Kidney (tissue), 14 donors: Measurements from ENCODE around the gene TXNDC11. TPM values are rescaled to one million over a fixed set of nuclear protein-coding genes. Genes with fewer than 3 reads are reported as not detected.

Source experiments
- DNase-seq, 5 donors: peaks; one replicate each; pipeline ENCODE4 v3.0.0-alpha.2; 2013 to 2020
- FAIRE-seq: peaks from 2 replicates; lab custom pipeline; 2012; peaks lifted over from hg19 to GRCh38; lab: Jason Lieb, UNC
- H3K27ac ChIP-seq, 2 donors: one replicate each; pipeline ENCODE4 v1.7.0; 2013; ENCODE audit warnings: low read depth in 2 of 2, low read length in 2 of 2, inconsistent platforms in 1 of 2
- H3K27me3 ChIP-seq: one replicate; pipeline ENCODE4 v1.7.1; 2013; ENCODE audit warnings: low read length, inconsistent platforms; ENCODE audit not compliant: control insufficient read depth, insufficient read depth
- H3K36me3 ChIP-seq, 3 donors: one replicate each; pipeline versions ENCODE4 v1.7.0 to v1.7.1; 2013; ENCODE audit warnings: low read length in 3 of 3, control low read depth in 1 of 3, inconsistent platforms in 1 of 3; ENCODE audit not compliant: insufficient read depth in 3 of 3, control insufficient read depth in 2 of 3
- H3K4me1 ChIP-seq, 3 donors: one replicate each; pipeline versions ENCODE4 v1.7.0 to v1.7.1; 2013; ENCODE audit warnings: low read length in 3 of 3, inconsistent platforms in 1 of 3, low read depth in 1 of 3; ENCODE audit not compliant: control insufficient read depth in 2 of 3, insufficient read depth in 2 of 3
- H3K4me3 ChIP-seq, 3 donors: one replicate each; pipeline versions ENCODE4 v1.7.0 to v1.8.1; 2013; ENCODE audit warnings: low read length in 3 of 3, control low read depth in 1 of 3, inconsistent platforms in 1 of 3
- H3K9ac ChIP-seq, 3 donors: one replicate each; pipeline versions ENCODE4 v1.7.0 to v1.7.1; 2013; ENCODE audit warnings: low read length in 3 of 3, control low read depth in 1 of 3, inconsistent platforms in 1 of 3
- H3K9me3 ChIP-seq, 3 donors: one replicate each; pipeline versions ENCODE4 v1.7.0 to v1.7.1; 2013; ENCODE audit warnings: low read length in 3 of 3, control low read depth in 1 of 3, inconsistent platforms in 1 of 3; ENCODE audit not compliant: control insufficient read depth in 2 of 3, insufficient read depth in 1 of 3
- intact Hi-C: fragments of 100-400 bp; cut with DNase I; formaldehyde crosslinking; loops from one replicate; pipeline ENCODE4 v1.11.1; 2022
- polyA plus RNA-seq: library from polyadenylated mRNA; stranded (reverse); fragments of 350-450 nt; fragmentation: Illumina TruSeq; extraction: RNeasy Lipid Tissue Mini Kit (QIAGEN cat#74804); gene quantifications from one replicate; pipeline ENCODE4 v1.2.3, GENCODE V29; 2014; ENCODE audit warnings: low read depth, low replicate concordance; ENCODE audit not compliant: insufficient read depth
- total RNA-seq: library from RNA; stranded (reverse); fragmentation: NEBNext Ultra II Directional; extraction: Animal tissue kit (Norgen Biotek cat#: 25700); gene quantifications from one replicate; pipeline ENCODE4 v1.2.1, GENCODE V29; 2021
- TF ChIP-seq, protein P1 (sequence below): IDR thresholded peaks from 3 replicates; pipeline ENCODE4 v1.5.1; 2012; ENCODE audit warnings: mild to moderate bottlenecking, moderate library complexity, borderline replicate concordance; ENCODE audit not compliant: insufficient read depth; ENCODE audit errors: extremely low read depth
- donor health status: control.
- donor health status: control.
- donor health status: control.
- donor health status: control.
- donor health status: control.
- donor health status: DM: yes; HTN: yes; CAD: no.
- donor health status: Normal renal cell carcinoma (clear cell type).

Gene TXNDC11
- total and polyA plus RNA-seq, 2 donors from 2014 or later = 60.8 to 70.9 TPM

DNA sequence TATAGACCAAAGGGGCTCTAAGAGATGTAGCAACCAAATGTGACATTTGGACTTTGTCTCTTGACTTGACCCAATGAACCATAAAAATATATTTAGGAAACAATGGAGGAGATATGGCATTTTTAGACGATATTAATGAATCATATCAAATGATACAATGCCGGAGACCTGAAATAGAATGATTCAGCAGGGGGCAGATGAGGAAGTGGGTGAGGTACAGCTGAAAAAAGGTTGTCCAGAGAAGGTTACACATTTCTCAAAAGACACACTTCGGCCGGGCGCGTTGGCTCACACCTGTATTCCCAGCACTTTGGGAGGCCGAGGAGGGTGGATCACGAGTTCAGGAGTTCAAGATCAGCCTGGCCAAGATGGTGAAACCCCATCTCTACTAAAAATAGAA is 90.9 kb downstream of the TXNDC11 start:
- Histone ChIP-seq H3K4me1 (no peaks in the 10 kb centered on the region), H3K9me3 (no peaks in the 10 kb centered on the region), H3K9ac (no peak overlapping the region), H3K4me3 (no peak overlapping the region), H3K36me3 (no peaks in the 10 kb centered on the region), H3K27ac (no peak overlapping the region), H3K27me3 (no peaks in the 10 kb centered on the region)
- TF ChIP-seq, protein P1, sequence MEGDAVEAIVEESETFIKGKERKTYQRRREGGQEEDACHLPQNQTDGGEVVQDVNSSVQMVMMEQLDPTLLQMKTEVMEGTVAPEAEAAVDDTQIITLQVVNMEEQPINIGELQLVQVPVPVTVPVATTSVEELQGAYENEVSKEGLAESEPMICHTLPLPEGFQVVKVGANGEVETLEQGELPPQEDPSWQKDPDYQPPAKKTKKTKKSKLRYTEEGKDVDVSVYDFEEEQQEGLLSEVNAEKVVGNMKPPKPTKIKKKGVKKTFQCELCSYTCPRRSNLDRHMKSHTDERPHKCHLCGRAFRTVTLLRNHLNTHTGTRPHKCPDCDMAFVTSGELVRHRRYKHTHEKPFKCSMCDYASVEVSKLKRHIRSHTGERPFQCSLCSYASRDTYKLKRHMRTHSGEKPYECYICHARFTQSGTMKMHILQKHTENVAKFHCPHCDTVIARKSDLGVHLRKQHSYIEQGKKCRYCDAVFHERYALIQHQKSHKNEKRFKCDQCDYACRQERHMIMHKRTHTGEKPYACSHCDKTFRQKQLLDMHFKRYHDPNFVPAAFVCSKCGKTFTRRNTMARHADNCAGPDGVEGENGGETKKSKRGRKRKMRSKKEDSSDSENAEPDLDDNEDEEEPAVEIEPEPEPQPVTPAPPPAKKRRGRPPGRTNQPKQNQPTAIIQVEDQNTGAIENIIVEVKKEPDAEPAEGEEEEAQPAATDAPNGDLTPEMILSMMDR = no peak
- FAIRE-seq (no peak), DNase-seq (no peak)
- intact Hi-C loops = no loop called here

DNA sequence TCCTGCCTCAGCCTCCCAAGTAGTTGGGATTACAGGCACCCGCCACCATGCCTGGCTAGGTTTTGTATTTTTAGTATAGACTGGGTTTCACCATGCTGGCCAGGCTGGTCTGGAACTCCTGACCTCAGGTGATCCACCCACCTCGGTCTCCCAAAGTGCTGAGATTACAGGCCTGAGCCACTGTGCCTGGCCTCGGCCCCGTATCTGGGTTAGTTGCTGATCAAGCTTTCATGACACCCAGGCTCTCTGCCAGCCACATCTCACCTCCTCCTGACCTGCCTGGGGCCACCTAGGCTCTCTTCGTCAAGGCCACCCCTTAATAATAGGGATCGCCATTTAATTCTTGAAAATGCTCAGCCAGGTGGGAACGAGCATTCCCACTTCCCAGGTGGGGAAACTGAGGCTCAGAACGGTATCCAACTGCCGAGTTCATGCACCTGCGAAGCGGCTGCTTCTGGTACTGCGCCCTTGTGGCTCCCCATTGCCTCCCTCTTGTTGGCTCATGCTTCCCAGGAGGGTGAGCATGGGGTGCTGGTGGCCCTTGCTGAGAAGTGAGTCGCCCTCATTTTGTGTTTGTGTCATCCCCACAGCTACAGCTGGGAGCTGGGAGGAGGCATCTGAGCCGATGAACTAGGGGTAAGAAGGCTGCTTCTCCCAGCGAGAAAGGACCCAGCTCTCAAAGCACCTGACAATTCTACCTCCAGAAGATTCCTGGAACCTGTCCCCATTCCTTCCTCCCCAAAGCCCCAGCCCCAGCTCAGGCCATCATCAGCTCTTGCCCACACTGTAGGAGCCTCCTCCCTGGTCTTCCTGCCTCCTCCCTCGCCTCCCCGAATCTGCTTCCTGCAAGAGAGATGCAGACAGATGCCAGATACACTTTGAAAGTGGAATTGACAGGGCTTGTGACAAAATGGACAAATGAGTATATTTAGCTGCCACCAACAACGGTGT is 91.7 kb downstream of the TXNDC11 start:
- TF ChIP-seq, protein P1 = no peak
- no peaks in the 10 kb centered on the region for H3K9me3 ChIP-seq
- no peak overlapping the region for H3K4me3 ChIP-seq
- no peaks in the 10 kb centered on the region for H3K36me3 ChIP-seq
- no peak overlapping the region for H3K27ac ChIP-seq
- FAIRE-seq (no peak), DNase-seq (no peak)
- intact Hi-C loops = no loop called here
- no peaks in the 10 kb centered on the region for H3K27me3 ChIP-seq
- no peak overlapping the region for H3K9ac ChIP-seq
- H3K4me1 ChIP-seq = no peaks in the 10 kb centered on the region

DNA sequence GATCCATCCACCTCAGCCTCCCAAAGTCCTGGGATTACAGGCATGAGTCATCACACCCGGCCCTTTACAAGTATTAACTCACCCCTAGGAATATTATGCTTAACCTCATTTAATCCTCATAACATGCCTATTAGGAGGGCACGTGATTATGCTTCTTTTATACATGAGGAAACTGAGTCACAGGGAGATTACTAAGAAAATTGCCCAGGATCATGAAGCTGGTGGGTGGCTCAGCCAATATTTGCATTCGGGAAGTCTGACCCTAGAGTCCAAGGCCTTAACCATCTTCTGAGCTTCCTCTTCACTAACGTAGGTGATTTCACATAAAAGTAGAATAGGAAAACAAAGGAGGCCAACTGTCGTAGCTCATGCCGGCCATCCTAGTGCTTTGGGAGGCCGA is 93.4 kb downstream of the TXNDC11 start:
- no peaks in the 10 kb centered on the region for H3K27me3 ChIP-seq
- no peak overlapping the region for H3K27ac ChIP-seq
- intact Hi-C loops = loop anchor here (10.0 kb wide), 1 partner anchor 114 kb away; no protein-coding TSS in a partner anchor
- FAIRE-seq (no peak), DNase-seq (no peak)
- TF ChIP-seq, protein P1 = no peak
- H3K9ac ChIP-seq = no peak overlapping the region
- H3K36me3 ChIP-seq = no peaks in the 10 kb centered on the region
- H3K4me1 ChIP-seq = no peaks in the 10 kb centered on the region
- H3K4me3 ChIP-seq = no peak overlapping the region
- H3K9me3 ChIP-seq = no peaks in the 10 kb centered on the region
